ENCODE data around the gene LAMA2. TPM values are rescaled to one million over a fixed set of nuclear protein-coding genes. Genes with fewer than 3 reads are reported as not detected.

LAMA2 gene
- total and polyA plus RNA-seq, 2 of the 8 experiments (the other 6 are each of a cell fraction or from before 2014, with no cell fraction given): 1.3 to 3.8 TPM

DNA sequence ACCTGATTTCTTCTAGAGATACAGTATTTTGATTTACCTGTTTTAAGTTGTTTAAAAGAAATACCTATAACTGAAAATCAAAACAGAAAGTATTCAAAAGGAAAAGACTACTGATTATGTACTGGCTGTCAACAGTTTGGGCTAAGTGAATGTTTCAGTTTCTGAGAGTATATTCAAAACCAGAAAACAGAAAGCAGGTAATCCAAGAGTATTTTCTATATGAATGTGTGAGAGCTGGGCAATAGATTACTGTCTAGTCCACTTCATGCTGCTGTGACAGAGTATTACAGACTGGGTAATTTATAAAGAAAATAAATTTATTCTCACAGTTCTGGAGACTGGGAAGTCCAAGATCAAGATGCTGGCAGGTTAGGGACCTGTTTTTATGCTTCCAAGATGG, 566.0 kb downstream of the LAMA2 start (continued):
- TF ChIP-seq, protein P1, sequence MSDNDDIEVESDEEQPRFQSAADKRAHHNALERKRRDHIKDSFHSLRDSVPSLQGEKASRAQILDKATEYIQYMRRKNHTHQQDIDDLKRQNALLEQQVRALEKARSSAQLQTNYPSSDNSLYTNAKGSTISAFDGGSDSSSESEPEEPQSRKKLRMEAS (IDR thresholded peaks at IDR 0.05): no peak
- TF ChIP-seq TAF1 (IDR thresholded peaks at IDR 0.05; ENCODE audit: low read depth, low read length): no peak
